HG03521 (cell line): ENCODE data around the gene PRKG1.
"Not testable (repeated sequence)": the region's sequence is repeated elsewhere in the genome, so short reads cannot be mapped to it uniquely, and the experiment has no call there.

Experiments used
- ATAC-seq: cut with Tn5 transposase; IDR thresholded peaks from one replicate; pipeline ENCODE4 v1.9.1; 2021; ENCODE audit warnings: mild to moderate bottlenecking, moderate library complexity; ENCODE audit not compliant: unreplicated experiment

Gene PRKG1

GRCh38 chr10:51260376-51260775 is 186.1 kb downstream of the PRKG1 start:
- no peak for ATAC-seq

- no peak for ATAC-seq
Measured at GRCh38 chr10:51266496-51266895, 192.2 kb downstream of the PRKG1 start.

GRCh38 chr10:51267980-51268570 is 193.8 kb downstream of the PRKG1 start:
- ATAC-seq = not testable (repeated sequence)

- no peak for ATAC-seq
Measured at GRCh38 chr10:51269821-51270220, 195.5 kb downstream of the PRKG1 start.

- ATAC-seq = no peak
Measured at GRCh38 chr10:51270936-51271530, 196.7 kb downstream of the PRKG1 start.

- ATAC-seq = not testable (repeated sequence)
Measured at GRCh38 chr10:51272099-51272498, 197.8 kb downstream of the PRKG1 start.

- no peak for ATAC-seq
Measured at GRCh38 chr10:51272555-51272954, 198.3 kb downstream of the PRKG1 start.

- no peak for ATAC-seq
Measured at GRCh38 chr10:51273574-51273973, 199.3 kb downstream of the PRKG1 start.

- not testable (repeated sequence) for ATAC-seq
Measured at GRCh38 chr10:51276097-51276496, 201.8 kb downstream of the PRKG1 start.

GRCh38 chr10:51281387-51281786 is 207.1 kb downstream of the PRKG1 start:
- not testable (repeated sequence) for ATAC-seq

GRCh38 chr10:51285601-51286000 is 211.3 kb downstream of the PRKG1 start:
- no peak for ATAC-seq

GRCh38 chr10:51288511-51288910 is 214.2 kb downstream of the PRKG1 start:
- ATAC-seq = no peak

GRCh38 chr10:51289519-51289918 is 215.2 kb downstream of the PRKG1 start:
- no peak for ATAC-seq

GRCh38 chr10:51291961-51292360 is 217.7 kb downstream of the PRKG1 start:
- no peak for ATAC-seq

- ATAC-seq = no peak
Measured at GRCh38 chr10:51297438-51297837, 223.2 kb downstream of the PRKG1 start.

GRCh38 chr10:51300617-51301304 is 226.5 kb downstream of the PRKG1 start:
- ATAC-seq = no peak

- ATAC-seq = no peak
Measured at GRCh38 chr10:51301644-51302043, 227.4 kb downstream of the PRKG1 start.

GRCh38 chr10:51302316-51302715 is 228.0 kb downstream of the PRKG1 start:
- ATAC-seq = no peak

GRCh38 chr10:51308116-51308515 is 233.8 kb downstream of the PRKG1 start:
- no peak for ATAC-seq

GRCh38 chr10:51311228-51311627 is 236.9 kb downstream of the PRKG1 start:
- ATAC-seq = no peak

GRCh38 chr10:51312817-51313216 is 238.5 kb downstream of the PRKG1 start:
- no peak for ATAC-seq

GRCh38 chr10:51313251-51313650 is 239.0 kb downstream of the PRKG1 start:
- no peak for ATAC-seq
